ENCODE results near the gene ADGRL1. TPM values are rescaled to one million over a fixed set of nuclear protein-coding genes. Genes with fewer than 3 reads are reported as not detected.

ADGRL1 gene
- total and polyA plus RNA-seq, 4 donors = 0.14 to 1.6 (median 0.53) TPM

- Histone ChIP-seq H3K9me3 (ENCODE audit: control insufficient read depth in 4 of 4, low read length in 3 of 4) (no peaks in the 10 kb centered on the region), H3K36me3 (ENCODE audit: control insufficient read depth in 4 of 4, insufficient read depth in 3 of 4, low read depth in 1 of 4, low read length in 3 of 4) (no peaks in the 10 kb centered on the region), H3K27me3 (ENCODE audit: control insufficient read depth in 4 of 4, insufficient read depth in 4 of 4, low read length in 3 of 4) (no peaks in the 10 kb centered on the region), H3K27ac (ENCODE audit: low read depth in 1 of 2, low read length in 2 of 2) (peak overlapping the region; percentile 88 to 97), H3K4me3 (ENCODE audit: low read depth in 1 of 3, low read length in 3 of 3) (peak overlapping the region in 1 of 3 donors; percentile 31), H3K4me1 (ENCODE audit: control insufficient read depth in 4 of 4, insufficient read depth in 4 of 4, low read length in 3 of 4) (peaks cover 15 to 62% (median 51%) of the 10 kb centered on the region in 4 donors), H3K9ac (ENCODE audit: low read depth in 1 of 2, low read length in 2 of 2) (peak overlapping the region; percentile 50 to 68)
- no peak for TF ChIP-seq EGR1 (IDR thresholded peaks at IDR 0.05; ENCODE audit: low read depth in 2 of 2)
- TF ChIP-seq RAD21 (IDR thresholded peaks at IDR 0.05) = peak; percentile 49 to 67
- no peak for TF ChIP-seq FOXA2 (IDR thresholded peaks at IDR 0.05)
- no peak for TF ChIP-seq ZBTB33 (IDR thresholded peaks at IDR 0.05)
- TF ChIP-seq RXRA (IDR thresholded peaks at IDR 0.05) = peak in 1 of 2 donors; percentile 5
- peak; percentile 47 for TF ChIP-seq CTCF (IDR thresholded peaks at IDR 0.05; ENCODE audit: low read depth, low read length, missing input control)
- no peak for TF ChIP-seq FOXA1 (IDR thresholded peaks at IDR 0.05)
- TF ChIP-seq YY1 (IDR thresholded peaks at IDR 0.05) = peak; percentile 77
- WGBS = 83% methylated on average over 18 of the region's 18 CpGs
- DNase-seq (ENCODE audit: low spot score) = peak; percentile 67
Observed at GRCh38 chr19:14113762-14114414, 92.1 kb downstream of the ADGRL1 start.

- Histone ChIP-seq H3K4me3 (ENCODE audit: low read depth in 1 of 3, low read length in 3 of 3) (peak overlapping the region; percentile 5 to 28 (median 5)), H3K36me3 (ENCODE audit: control insufficient read depth in 4 of 4, insufficient read depth in 3 of 4, low read depth in 1 of 4, low read length in 3 of 4) (no peaks in the 10 kb centered on the region), H3K27me3 (ENCODE audit: control insufficient read depth in 4 of 4, insufficient read depth in 4 of 4, low read length in 3 of 4) (no peaks in the 10 kb centered on the region), H3K27ac (ENCODE audit: low read depth in 1 of 2, low read length in 2 of 2) (peak overlapping the region; percentile 88 to 97), H3K4me1 (ENCODE audit: control insufficient read depth in 4 of 4, insufficient read depth in 4 of 4, low read length in 3 of 4) (peaks cover 15 to 56% (median 46%) of the 10 kb centered on the region in 4 donors), H3K9me3 (ENCODE audit: control insufficient read depth in 4 of 4, low read length in 3 of 4) (no peaks in the 10 kb centered on the region), H3K9ac (ENCODE audit: low read depth in 1 of 2, low read length in 2 of 2) (peak overlapping the region; percentile 50 to 79)
- peak; percentile 96 to 98 for TF ChIP-seq EGR1 (IDR thresholded peaks at IDR 0.05; ENCODE audit: low read depth in 2 of 2)
- no peak for TF ChIP-seq HNF4G (IDR thresholded peaks at IDR 0.05)
- peak; percentile 68 to 75 for TF ChIP-seq HNF4A (conservative IDR thresholded peaks at IDR 0.05)
- TF ChIP-seq ZBTB33 (IDR thresholded peaks at IDR 0.05) = no peak
- TF ChIP-seq TAF1 (conservative IDR thresholded peaks at IDR 0.05) = no peak
- TF ChIP-seq RXRA (IDR thresholded peaks at IDR 0.05) = peak; percentile 84 to 89
- TF ChIP-seq SP1 (IDR thresholded peaks at IDR 0.05) = peak; percentile 84
- TF ChIP-seq CTCF (IDR thresholded peaks at IDR 0.05; ENCODE audit: low read depth, low read length, missing input control) = no peak
- TF ChIP-seq REST (IDR thresholded peaks at IDR 0.05) = no peak
- TF ChIP-seq NR2F2 (IDR thresholded peaks at IDR 0.05) = peak; percentile 68
- TF ChIP-seq JUND (IDR thresholded peaks at IDR 0.05) = peak in 1 of 2 donors; percentile 9
- TF ChIP-seq YY1 (IDR thresholded peaks at IDR 0.05) = peak; percentile 69
- peak; percentile 18 for TF ChIP-seq MAX (IDR thresholded peaks at IDR 0.05)
- TF ChIP-seq ATF3 (IDR thresholded peaks at IDR 0.05) = no peak
- peak in 1 of 2 donors; percentile 20 for TF ChIP-seq RAD21 (IDR thresholded peaks at IDR 0.05)
- no peak for TF ChIP-seq FOXA1 (IDR thresholded peaks at IDR 0.05)
- peak; percentile 37 to 77 for TF ChIP-seq GABPA (IDR thresholded peaks at IDR 0.05 in 1 of 2, conservative IDR thresholded peaks at IDR 0.05 in 1 of 2)
- DNase-seq (ENCODE audit: low spot score) = no peak
- 37% methylated on average over 12 of the region's 12 CpGs for WGBS
Observed at GRCh38 chr19:14112809-14113385, 93.1 kb downstream of the ADGRL1 start.
